ENCODE measurements around the gene CDH12. TPM values are rescaled to one million over a fixed set of nuclear protein-coding genes. Genes with fewer than 3 reads are reported as not detected.

Gene CDH12
- total and polyA plus RNA-seq, 10 of the 15 experiments (the other 5 are each of a cell fraction or from before 2014, with no cell fraction given), result 0.03 to 0.16 TPM; not detected in 8

DNA sequence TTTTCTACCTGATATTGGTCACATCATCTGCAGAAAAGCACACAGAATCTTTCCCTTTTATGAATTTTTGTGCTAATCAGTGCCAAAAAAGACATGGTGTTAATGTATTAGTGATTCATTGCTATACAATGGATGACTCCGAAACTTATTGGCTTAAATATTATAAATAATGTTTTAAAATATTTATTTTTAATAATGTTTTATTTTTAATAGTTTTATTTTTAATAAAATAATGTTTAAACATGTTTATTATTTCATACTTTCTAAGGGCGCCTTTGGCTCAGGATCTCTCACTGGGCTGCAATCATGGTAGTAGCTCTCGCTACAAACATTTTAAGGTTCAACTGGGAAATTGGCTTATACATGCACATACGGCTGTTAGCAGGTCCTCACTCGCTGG is 65.7 kb downstream of the CDH12 start:
- no peak for FAIRE-seq
- Histone ChIP-seq H3K79me2 (ENCODE audit: control insufficient read depth, insufficient read depth, low read length) (no peaks in the 10 kb centered on the region), H3K9me3 (replicated peaks; ENCODE audit: control insufficient read depth, insufficient read depth, low read length) (no peaks in the 10 kb centered on the region), H3K4me3 (no peak overlapping the region), H3K27me3 (replicated peaks in 1 of 2; ENCODE audit: control insufficient read depth in 2 of 2, insufficient read depth in 2 of 2, low read length in 1 of 2) (no peaks in the 10 kb centered on the region), H3K9ac (ENCODE audit: control insufficient read depth, insufficient read depth, low read length) (no peak overlapping the region), H4K20me1 (ENCODE audit: control insufficient read depth, insufficient read depth) (no peaks in the 10 kb centered on the region), H3K4me1 (ENCODE audit: control insufficient read depth, insufficient read depth, low read length) (no peaks in the 10 kb centered on the region), H2AFZ (ENCODE audit: control insufficient read depth, low read depth, low read length) (no peak overlapping the region), H3K4me2 (ENCODE audit: control insufficient read depth, insufficient read depth) (no peak overlapping the region), H3K27ac (ENCODE audit: control insufficient read depth, insufficient read depth) (no peak overlapping the region), H3K36me3 (ENCODE audit: control insufficient read depth in 2 of 2, insufficient read depth in 2 of 2, low read length in 1 of 2) (no peaks in the 10 kb centered on the region)
- ChIA-PET RAD21 (ENCODE audit: unreplicated experiment) (no interaction called here), CTCF (no interaction called here), POLR2A (no interaction called here), SMC1A (ENCODE audit: uncharacterized antibody, unreplicated experiment) (no interaction called here)
- in situ Hi-C loops (cut with MboI), result no loop called here
- no peak for ATAC-seq
- intact Hi-C loops (cut with micrococcal nuclease; ENCODE audit: unreplicated experiment), result no loop called here
- TF ChIP-seq, protein P1, sequence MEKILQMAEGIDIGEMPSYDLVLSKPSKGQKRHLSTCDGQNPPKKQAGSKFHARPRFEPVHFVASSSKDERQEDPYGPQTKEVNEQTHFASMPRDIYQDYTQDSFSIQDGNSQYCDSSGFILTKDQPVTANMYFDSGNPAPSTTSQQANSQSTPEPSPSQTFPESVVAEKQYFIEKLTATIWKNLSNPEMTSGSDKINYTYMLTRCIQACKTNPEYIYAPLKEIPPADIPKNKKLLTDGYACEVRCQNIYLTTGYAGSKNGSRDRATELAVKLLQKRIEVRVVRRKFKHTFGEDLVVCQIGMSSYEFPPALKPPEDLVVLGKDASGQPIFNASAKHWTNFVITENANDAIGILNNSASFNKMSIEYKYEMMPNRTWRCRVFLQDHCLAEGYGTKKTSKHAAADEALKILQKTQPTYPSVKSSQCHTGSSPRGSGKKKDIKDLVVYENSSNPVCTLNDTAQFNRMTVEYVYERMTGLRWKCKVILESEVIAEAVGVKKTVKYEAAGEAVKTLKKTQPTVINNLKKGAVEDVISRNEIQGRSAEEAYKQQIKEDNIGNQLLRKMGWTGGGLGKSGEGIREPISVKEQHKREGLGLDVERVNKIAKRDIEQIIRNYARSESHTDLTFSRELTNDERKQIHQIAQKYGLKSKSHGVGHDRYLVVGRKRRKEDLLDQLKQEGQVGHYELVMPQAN (conservative IDR thresholded peaks at IDR 0.05), result no peak
- no peak for TF ChIP-seq YY1 (IDR thresholded peaks at IDR 0.05; ENCODE audit: low read depth, low read length)
- TF ChIP-seq, protein P2, sequence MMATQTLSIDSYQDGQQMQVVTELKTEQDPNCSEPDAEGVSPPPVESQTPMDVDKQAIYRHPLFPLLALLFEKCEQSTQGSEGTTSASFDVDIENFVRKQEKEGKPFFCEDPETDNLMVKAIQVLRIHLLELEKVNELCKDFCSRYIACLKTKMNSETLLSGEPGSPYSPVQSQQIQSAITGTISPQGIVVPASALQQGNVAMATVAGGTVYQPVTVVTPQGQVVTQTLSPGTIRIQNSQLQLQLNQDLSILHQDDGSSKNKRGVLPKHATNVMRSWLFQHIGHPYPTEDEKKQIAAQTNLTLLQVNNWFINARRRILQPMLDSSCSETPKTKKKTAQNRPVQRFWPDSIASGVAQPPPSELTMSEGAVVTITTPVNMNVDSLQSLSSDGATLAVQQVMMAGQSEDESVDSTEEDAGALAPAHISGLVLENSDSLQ (IDR thresholded peaks at IDR 0.05), result no peak
- no peak for TF ChIP-seq POU2F2 (IDR thresholded peaks at IDR 0.05; ENCODE audit: borderline replicate concordance, low read depth, low read length)
- no peak for TF ChIP-seq GABPA (IDR thresholded peaks at IDR 0.05; ENCODE audit: low read depth)
- TF ChIP-seq, protein P3, sequence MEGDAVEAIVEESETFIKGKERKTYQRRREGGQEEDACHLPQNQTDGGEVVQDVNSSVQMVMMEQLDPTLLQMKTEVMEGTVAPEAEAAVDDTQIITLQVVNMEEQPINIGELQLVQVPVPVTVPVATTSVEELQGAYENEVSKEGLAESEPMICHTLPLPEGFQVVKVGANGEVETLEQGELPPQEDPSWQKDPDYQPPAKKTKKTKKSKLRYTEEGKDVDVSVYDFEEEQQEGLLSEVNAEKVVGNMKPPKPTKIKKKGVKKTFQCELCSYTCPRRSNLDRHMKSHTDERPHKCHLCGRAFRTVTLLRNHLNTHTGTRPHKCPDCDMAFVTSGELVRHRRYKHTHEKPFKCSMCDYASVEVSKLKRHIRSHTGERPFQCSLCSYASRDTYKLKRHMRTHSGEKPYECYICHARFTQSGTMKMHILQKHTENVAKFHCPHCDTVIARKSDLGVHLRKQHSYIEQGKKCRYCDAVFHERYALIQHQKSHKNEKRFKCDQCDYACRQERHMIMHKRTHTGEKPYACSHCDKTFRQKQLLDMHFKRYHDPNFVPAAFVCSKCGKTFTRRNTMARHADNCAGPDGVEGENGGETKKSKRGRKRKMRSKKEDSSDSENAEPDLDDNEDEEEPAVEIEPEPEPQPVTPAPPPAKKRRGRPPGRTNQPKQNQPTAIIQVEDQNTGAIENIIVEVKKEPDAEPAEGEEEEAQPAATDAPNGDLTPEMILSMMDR (IDR thresholded peaks at IDR 0.05 in 2 of 3, conservative IDR thresholded peaks at IDR 0.05 in 1 of 3; ENCODE audit: control insufficient read depth in 2 of 3, extremely low read depth in 1 of 3, insufficient read depth in 1 of 3, low read depth in 3 of 3, low read length in 3 of 3), result no peak
- BruUV-seq (replicated peaks), result no TSS peak
- 35% methylated on average over 5 of the region's 5 CpGs for WGBS (ENCODE audit: insufficient coverage, insufficient replicate concordance, low lambda C conversion rate, missing lambda C conversion rate)
- DNase-seq (ENCODE audit: low read depth, low spot score), result no peak

Data from GM12878 (cell line).